Upper lobe of left lung (tissue), 4 donors: ENCODE data around the gene KLF13.

Source experiments
- POLR2AphosphoS5 ChIP-seq, 2 donors: sonication (generic); formaldehyde crosslinking; IDR thresholded peaks; one replicate each; pipeline ENCODE4 v1.5.1; 2017; ENCODE audit warnings: antibody characterized with exemption in 2 of 2
- TF ChIP-seq, protein P1 (sequence below), 6 experiments: fragments of 450-650 bp in 4 of 6; fragments of 200-600 bp in 2 of 6; sonication (generic) in 2 of 6; IDR thresholded peaks; one replicate each; pipeline ENCODE4 v1.5.1; 2016 to 2019; ENCODE audit warnings: antibody characterized with exemption in 6 of 6

DNA sequence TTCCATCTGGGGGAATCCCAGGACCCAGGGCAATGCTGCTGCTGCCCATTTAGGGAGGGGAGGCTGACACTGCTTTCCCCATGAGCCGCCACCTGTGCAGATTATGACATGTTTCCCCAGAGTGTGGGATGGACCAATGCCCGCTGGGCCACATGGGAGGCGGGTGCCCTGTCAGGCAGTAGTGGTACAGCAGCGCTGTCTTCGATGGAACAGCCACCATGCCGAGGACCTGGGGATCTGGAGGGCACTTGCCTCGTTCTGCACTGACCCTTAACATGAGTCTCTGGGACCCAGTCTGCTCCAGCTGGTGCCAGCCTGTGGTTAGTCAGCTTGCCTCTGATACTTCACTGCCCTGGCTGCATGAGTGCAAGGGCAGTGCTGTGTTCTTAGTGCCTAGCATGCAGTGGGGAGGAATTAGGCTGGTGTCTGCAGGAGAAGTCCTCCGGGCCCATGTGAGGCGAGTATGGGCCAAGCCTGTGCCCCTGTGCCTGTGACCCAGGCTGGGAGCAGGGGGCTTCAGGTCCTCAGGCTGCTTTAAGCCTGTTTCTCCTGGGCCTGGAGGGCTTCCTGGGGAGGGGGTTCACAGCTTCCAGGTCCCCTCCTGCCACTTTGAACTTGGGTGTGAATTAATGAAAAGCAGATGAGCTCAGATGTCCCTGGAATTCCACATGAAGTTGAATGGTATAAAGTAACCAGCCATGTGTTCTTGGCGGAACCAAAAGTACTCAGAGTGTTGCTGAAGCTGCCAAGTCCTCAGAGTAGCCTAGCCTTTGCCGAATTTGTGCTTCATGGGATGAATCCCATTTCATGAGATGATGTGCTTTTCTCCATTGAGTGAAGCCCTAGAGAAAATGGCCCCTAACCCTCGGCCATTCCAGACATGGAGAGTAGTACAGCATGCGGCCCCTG lies 22.9 kb downstream of the KLF13 start:
- TF ChIP-seq, protein P1, sequence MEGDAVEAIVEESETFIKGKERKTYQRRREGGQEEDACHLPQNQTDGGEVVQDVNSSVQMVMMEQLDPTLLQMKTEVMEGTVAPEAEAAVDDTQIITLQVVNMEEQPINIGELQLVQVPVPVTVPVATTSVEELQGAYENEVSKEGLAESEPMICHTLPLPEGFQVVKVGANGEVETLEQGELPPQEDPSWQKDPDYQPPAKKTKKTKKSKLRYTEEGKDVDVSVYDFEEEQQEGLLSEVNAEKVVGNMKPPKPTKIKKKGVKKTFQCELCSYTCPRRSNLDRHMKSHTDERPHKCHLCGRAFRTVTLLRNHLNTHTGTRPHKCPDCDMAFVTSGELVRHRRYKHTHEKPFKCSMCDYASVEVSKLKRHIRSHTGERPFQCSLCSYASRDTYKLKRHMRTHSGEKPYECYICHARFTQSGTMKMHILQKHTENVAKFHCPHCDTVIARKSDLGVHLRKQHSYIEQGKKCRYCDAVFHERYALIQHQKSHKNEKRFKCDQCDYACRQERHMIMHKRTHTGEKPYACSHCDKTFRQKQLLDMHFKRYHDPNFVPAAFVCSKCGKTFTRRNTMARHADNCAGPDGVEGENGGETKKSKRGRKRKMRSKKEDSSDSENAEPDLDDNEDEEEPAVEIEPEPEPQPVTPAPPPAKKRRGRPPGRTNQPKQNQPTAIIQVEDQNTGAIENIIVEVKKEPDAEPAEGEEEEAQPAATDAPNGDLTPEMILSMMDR (IDR thresholded peaks at IDR 0.05): no peak
- TF ChIP-seq POLR2AphosphoS5 (IDR thresholded peaks at IDR 0.05): no peak
